Testis (tissue), 2 donors: ENCODE measurements around the gene SF3B5.

Source experiments
- POLR2A ChIP-seq: fragments of 450-650 bp; IDR thresholded peaks from one replicate; pipeline ENCODE4 v1.6.1; 2017; ENCODE audit warnings: antibody characterized with exemption, mild to moderate bottlenecking, moderate library complexity
- TF ChIP-seq, protein P1 (sequence below), 3 experiments: fragments of 450-650 bp in 2 of 3; fragments of 200-600 bp in 1 of 3; sonication (generic) in 1 of 3; IDR thresholded peaks; one replicate each; pipeline ENCODE4 v1.5.1; 2016 to 2019; ENCODE audit warnings: antibody characterized with exemption in 3 of 3, mild to moderate bottlenecking in 2 of 3, moderate library complexity in 1 of 3

DNA sequence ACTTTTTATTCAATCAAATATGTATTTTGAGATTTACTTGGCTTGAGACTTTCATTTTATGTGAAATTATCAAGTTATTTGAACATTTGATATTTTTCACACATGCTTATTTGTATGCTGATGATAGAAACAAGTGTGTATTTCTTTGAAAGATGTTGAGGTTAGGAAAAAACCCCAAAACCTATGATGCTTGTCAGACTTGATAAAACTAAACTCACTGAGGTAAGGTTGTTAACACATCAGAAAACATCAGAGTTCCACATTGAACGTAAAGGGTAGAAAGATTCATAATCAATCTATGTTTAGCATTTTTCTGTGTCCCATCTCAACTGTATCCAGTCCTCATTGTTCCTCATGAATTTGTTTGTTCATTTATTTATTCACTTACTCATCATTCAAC, 12.2 kb downstream of the SF3B5 start:
- TF ChIP-seq, protein P1, sequence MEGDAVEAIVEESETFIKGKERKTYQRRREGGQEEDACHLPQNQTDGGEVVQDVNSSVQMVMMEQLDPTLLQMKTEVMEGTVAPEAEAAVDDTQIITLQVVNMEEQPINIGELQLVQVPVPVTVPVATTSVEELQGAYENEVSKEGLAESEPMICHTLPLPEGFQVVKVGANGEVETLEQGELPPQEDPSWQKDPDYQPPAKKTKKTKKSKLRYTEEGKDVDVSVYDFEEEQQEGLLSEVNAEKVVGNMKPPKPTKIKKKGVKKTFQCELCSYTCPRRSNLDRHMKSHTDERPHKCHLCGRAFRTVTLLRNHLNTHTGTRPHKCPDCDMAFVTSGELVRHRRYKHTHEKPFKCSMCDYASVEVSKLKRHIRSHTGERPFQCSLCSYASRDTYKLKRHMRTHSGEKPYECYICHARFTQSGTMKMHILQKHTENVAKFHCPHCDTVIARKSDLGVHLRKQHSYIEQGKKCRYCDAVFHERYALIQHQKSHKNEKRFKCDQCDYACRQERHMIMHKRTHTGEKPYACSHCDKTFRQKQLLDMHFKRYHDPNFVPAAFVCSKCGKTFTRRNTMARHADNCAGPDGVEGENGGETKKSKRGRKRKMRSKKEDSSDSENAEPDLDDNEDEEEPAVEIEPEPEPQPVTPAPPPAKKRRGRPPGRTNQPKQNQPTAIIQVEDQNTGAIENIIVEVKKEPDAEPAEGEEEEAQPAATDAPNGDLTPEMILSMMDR (IDR thresholded peaks at IDR 0.05) = no peak
- no peak for TF ChIP-seq POLR2A
